ENCODE measurements around the gene STK24.

Gene STK24

DNA sequence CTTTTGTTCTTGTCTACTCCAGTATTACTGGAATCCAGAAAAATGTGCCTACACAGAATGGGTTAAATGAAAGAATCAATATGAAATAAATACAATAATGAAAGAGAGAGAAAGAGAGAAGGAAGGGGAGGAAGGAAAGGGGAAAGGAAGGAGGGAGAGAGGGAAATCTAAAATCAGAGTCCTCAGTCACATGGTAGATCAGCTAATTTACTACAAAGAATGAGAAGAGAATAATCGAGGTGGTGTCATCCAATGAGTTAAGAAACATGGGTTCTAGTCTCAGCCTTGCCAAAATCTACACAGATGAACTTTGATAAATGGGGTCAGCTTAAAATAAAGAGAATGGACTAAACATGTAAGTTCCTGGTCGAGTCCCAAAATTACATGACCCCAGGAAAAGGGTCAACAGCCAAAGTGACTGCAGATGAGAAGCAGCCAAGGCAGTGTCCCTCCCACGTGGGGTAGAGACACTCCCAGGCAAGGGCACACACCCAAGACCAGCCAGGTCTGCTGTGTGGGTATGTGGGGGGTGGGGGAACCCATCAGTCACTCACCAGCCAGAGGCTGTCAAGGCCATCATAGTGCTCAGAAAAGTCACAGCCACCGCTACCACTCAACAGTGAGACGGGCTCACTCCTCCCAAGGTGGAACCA lies 103.6 kb downstream of the STK24 start:
- DNase-seq (ENCODE audit: low spot score): no peak

GRCh38 chr13:98471934-98472333 lies 105.0 kb downstream of the STK24 start:
- no peak for DNase-seq (ENCODE audit: low spot score)

- no peak for DNase-seq (ENCODE audit: low spot score)
Measured at GRCh38 chr13:98470920-98471319, 106.0 kb downstream of the STK24 start.

GRCh38 chr13:98468929-98469328 lies 108.0 kb downstream of the STK24 start:
- no peak for DNase-seq (ENCODE audit: low spot score)

GRCh38 chr13:98468361-98468760 lies 108.5 kb downstream of the STK24 start:
- DNase-seq (ENCODE audit: low spot score): no peak

DNA sequence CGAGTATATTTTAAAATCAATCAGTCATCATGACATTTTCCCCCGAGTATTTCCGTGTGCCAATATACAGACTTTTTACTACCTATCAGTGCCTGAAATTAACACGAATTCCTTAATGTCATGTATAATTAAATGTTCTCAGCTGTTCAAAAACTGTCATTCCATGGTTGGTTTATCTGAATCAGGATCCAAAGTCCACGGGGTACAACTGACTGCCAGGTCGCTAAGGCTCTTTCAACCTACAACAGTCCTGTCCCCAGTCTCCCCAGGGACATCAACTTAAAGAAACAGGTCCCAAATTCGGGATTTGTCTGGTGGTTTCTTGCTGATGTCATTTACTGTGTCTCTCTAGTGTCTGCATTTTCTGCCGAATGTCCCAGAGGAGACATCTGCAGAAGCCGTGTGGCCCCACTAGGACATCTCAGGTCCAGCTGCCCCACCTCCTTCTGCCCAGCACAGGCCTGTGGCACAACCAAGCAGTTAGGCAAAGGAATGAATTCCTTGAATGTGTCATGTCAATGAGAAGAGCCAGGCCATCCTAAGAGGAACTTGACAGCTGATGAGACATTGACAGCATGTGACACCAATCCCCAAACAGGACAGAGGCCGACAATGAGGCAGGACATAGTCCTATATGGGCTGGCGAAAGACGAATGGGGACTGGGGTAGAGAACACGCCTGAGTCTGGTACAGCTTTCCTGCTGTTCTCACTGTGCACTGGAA lies 109.5 kb downstream of the STK24 start:
- DNase-seq (ENCODE audit: low spot score): no peak

DNA sequence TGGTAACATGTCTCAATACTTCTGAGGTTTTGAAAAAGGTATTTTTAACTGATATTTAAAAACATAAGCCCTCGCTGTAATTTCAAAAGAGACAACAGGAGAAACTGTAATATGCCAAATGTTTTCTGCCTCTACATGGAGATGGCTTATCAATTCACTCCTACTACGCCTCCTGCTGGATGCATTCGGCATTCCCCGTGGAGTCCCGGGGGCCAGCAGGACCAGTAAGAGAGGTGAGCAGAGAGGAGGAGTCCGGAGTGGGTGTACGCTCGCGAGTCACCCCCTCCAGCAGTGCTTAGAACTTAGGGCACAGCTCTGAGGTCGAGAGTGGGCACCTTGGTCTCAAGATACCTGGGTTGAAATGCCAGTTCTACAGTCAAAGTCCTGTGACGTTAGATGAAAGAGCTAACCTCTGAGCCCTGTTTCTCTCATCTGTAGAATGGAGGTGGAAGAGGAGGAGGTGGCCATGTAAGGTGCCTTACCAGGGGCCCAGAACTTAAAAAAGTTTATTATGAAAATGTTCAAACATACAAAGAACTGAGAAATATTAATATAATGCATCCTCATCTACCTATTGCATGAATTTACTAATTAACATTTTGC lies 110.2 kb downstream of the STK24 start:
- no peak for DNase-seq (ENCODE audit: low spot score)

DNA sequence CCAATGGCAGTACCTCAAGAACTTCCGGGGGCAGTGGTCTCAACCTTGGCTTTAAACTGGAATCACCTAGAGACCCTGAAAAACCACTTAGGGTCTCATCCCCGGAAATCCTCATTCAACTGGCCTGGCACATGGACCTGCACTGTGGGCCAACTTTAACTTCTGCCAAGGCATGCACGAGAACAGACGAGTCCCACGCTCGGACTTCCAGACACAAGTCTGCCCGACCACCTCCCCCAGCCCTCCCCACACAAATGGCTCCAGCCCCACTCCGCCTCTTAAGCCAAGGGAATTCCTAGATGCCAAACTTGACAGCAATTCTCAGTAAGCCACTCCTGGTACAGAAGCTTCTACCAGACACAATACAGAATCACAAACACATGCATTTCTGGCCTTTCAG lies 114.0 kb downstream of the STK24 start:
- DNase-seq (ENCODE audit: low spot score): no peak

DNA sequence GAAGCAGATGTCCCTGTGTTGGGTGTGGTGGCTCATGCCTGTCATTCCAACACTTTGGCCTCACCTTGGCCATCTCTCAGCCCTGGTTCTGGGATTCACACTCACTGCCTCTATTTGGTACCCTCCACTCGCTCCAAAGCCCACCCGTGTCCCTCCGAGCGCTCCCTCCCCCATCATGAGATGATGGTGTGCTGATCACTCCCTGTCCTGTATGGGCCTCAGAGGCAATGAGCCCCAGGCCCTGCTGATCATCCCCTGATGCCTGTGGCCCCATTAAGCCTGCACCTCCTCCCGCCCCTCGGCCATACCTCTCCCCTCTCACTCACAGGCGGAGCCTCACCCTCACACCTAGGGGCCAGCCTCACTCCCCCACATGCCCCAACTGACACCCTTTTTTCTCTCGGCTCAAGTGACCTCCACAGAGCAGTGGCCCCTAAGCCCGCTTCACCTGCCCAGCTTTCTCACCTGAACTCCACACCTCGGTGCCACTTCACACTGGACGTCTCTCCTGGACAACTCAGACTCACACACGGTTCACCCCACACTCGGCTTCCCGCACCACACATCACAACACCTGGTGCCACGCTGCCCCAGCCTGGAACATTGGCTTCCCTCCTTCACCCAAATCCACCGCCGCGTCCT lies 114.5 kb downstream of the STK24 start:
- DNase-seq (ENCODE audit: low spot score): no peak

DNA sequence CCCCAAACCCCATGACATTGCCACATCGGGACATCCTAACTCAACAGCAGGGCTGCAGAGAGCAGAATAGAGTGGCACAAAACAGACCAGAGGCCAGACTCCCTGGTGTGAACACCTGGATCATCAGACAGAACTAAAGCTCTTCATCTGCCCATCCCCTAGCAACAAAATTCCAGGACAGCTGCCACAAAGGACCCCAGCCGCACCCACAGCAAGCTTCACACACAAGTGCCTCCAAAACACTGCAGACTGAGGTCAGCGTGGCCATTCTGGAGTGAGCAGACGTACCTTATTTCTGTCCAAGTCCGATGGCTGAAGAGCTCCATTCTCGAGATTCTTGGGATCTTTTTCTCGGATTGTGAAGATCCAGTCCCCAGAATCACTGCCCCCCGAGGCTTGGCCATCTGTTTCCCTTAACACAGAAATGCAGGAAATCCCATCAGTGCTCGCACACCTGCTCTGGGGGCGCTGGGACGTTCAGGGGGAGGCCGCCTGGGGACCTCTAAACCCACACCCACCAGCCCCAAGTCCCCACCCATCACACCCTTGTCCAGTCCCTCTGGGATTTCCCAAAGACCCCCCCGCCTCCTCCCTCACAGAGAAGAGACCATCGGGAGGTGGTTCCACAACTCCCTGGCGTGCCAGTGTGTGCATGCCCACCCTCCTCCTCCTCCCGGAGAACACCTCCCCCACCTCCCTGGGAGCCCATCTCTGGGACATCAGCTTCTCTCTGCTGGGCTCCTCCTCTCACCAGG lies 115.2 kb downstream of the STK24 start:
- no peak for DNase-seq (ENCODE audit: low spot score)

GRCh38 chr13:98460516-98460915 lies 116.4 kb downstream of the STK24 start:
- no peak for DNase-seq (ENCODE audit: low spot score)

- no peak for DNase-seq (ENCODE audit: low spot score)
Measured at GRCh38 chr13:98459721-98460370, 117.1 kb downstream of the STK24 start.

DNA sequence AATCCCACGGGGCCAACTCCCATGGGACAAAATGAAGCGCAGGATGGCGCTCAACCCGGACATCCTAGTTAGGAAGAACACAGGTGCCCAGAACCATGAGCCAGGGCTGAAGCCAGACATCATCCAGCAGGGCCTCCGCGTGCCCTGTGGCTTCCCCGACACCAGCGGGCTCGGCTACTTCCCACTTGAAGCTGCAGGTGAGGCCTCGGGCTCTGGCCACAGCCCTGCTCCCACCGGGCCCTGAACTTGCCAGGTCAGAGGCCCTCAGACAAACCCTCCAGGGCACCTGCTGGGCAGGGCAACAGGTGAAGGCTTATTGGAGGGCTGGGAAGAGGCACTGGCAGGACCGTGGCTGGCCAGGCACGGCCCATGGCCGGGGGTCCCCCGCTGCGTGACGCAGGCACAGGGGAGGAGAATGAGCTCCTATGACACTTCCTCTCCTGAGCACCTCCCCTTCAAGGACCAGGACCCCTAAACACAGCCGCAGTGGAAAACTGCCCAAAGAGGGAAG lies 117.7 kb downstream of the STK24 start:
- DNase-seq (ENCODE audit: low spot score): no peak

GRCh38 chr13:98458431-98458830 lies 118.5 kb downstream of the STK24 start:
- no peak for DNase-seq (ENCODE audit: low spot score)

GRCh38 chr13:98457053-98457452 lies 119.9 kb downstream of the STK24 start:
- DNase-seq (ENCODE audit: low spot score): no peak

- DNase-seq (ENCODE audit: low spot score): no peak
Measured at GRCh38 chr13:98456413-98456845, 120.5 kb downstream of the STK24 start.

GRCh38 chr13:98454389-98454881 lies 122.5 kb downstream of the STK24 start:
- DNase-seq (ENCODE audit: low spot score): no peak

DNA sequence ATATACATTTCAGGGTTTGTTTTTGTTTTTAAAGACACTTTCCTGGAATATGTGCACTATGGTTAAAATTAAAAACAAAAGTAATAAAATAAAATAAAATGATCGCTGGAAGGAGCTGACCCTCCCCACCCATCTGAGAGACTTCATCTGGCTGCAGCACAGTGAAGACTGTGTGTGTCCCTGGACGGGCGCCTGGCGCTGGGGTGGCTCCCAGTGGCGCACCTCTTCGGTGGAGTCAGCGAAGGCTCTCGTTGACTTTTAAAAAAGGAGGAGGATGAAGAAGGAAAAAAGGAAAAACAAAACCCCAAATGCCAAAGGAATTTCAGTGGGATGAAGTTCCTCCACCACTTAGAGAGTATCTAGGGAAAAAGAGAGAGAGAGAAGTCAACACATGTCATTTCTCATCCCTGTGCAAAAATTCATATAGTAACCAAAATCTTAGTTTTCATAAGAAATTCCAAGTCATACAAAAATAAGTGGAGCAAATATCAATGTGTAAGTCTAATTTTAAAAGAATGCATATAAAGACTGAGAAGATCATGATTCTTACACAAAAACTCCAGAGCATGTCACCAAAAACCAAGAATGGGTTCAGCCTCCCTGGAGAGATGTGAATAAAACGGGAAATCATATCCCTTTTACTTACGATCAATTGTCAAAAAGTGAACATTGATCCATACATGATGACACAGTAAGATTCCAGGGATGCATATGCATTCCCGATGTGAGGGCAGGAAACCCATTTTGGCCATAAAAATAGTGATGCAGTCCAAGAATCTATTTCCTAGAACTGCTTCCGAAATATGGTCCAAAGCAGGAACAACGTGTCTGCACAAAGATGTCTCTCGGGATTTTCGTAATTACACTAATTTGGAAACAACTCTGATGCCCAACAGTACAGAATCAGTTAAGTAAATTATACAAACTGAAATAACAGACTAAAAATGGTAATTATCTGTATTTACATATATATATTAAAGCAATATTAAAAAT lies 123.8 kb downstream of the STK24 start:
- no peak for DNase-seq (ENCODE audit: low spot score)

DNA sequence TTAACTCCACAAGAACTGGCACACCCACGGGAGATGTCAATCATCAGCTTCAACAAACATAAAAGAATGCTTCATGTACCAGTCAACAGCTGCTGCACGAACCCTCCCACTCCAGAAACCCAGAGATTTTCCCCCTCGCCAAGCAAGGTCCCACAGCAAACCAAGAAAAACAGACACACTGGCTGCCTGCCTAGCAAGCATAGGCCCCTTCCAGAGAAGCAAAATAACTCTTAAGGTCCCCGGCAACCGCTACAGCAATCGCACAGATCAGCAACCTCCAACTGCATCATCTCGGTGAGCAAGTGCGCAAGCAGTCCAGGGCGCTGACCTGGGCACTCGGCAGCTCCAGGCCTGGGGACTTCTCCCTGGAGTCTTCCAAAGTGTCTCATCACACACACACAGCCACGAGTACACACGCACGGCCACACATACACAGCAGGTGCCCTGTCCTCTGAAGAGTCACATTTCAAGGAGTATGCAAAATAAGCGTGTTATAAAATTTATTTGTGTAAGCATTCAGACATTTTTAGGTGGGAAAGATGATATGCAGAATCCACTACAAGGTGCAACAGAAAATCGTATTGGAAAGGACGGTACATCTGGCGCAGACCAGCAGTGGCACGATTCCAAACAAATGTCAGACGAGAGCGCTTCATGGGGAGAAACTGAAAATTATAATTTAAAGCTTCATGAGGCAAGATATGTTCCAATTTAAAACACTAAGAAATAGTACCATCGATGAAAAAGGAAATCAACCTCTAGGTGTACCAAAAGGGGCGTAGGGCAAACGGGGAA lies 125.0 kb downstream of the STK24 start:
- no peak for DNase-seq (ENCODE audit: low spot score)

All from LoVo (cell line).